Testis (tissue), 3 donors: ENCODE data around the gene ST7. TPM values are rescaled to one million over a fixed set of nuclear protein-coding genes. Genes with fewer than 3 reads are reported as not detected.

Experiments
- DNase-seq: peaks from one replicate; pipeline ENCODE4 v3.0.0-alpha.2; 2019
- H3K27ac ChIP-seq, 2 donors: fragments of 200-600 bp; sonication (generic); one replicate each; pipeline ENCODE4 v1.5.1; 2019
- H3K27me3 ChIP-seq: fragments of 200-600 bp; sonication (generic); one replicate; pipeline ENCODE4 v1.5.1; 2019
- H3K36me3 ChIP-seq: fragments of 200-600 bp; sonication (generic); one replicate; pipeline ENCODE4 v1.5.1; 2017; ENCODE audit warnings: low read depth; ENCODE audit errors: missing control alignments
- H3K4me1 ChIP-seq: fragments of 200-600 bp; sonication (generic); one replicate; pipeline ENCODE4 v1.5.1; 2019
- H3K4me3 ChIP-seq, 2 donors: fragments of 200-600 bp; sonication (generic); one replicate each; pipeline ENCODE4 v1.5.1; 2017 to 2019
- H3K9me3 ChIP-seq: fragments of 200-600 bp; sonication (generic); one replicate; pipeline ENCODE4 v1.5.1; 2017
- CTCF ChIP-seq, 3 experiments: fragments of 450-650 bp in 2 of 3; fragments of 200-600 bp in 1 of 3; sonication (generic) in 1 of 3; IDR thresholded peaks; one replicate each; pipeline ENCODE4 v1.5.1; 2016 to 2019; ENCODE audit warnings: antibody characterized with exemption in 3 of 3, mild to moderate bottlenecking in 2 of 3, moderate library complexity in 1 of 3
- POLR2A ChIP-seq: fragments of 450-650 bp; IDR thresholded peaks from one replicate; pipeline ENCODE4 v1.6.1; 2017; ENCODE audit warnings: antibody characterized with exemption, mild to moderate bottlenecking, moderate library complexity
- WGBS, 2 donors: methylation state at CpG; one replicate each; pipeline ENCODE4 v1.1.5; 2018; 5-methylcytosine and 5-hydroxymethylcytosine counted together
- intact Hi-C: fragments of 100-400 bp; cut with DNase I; formaldehyde crosslinking; loops from one replicate; pipeline ENCODE4 v1.15.1; 2023; ENCODE audit warnings: low total_unique reads
- polyA plus RNA-seq: library from polyadenylated mRNA; stranded (reverse); fragments of 350-450 nt; fragmentation: Illumina TruSeq; extraction: RNeasy Lipid Tissue Mini Kit (QIAGEN cat#74804); gene quantifications from one replicate; pipeline ENCODE4 v1.2.3, GENCODE V29; 2014; ENCODE audit warnings: low read depth, low replicate concordance; ENCODE audit not compliant: insufficient read depth
- total RNA-seq, 2 donors: library from RNA; depleted of rRNA; stranded (reverse); fragments of >200 nt; gene quantifications; one replicate each; pipeline ENCODE4 v1.2.3, GENCODE V29; 2016

ST7 gene
- total and polyA plus RNA-seq, 3 donors from 2014 or later: 15.9 to 25.3 (median 23.2) TPM

GRCh38 chr7:116991233-116991632 is 37.9 kb downstream of the ST7 start:
- no peaks in the 10 kb centered on the region for H3K9me3 ChIP-seq
- TF ChIP-seq CTCF (IDR thresholded peaks at IDR 0.05) (no peak), POLR2A (no peak)
- H3K27ac ChIP-seq: no peak overlapping the region
- no peak for DNase-seq
- no peaks in the 10 kb centered on the region for H3K4me1 ChIP-seq
- 94 to 95% methylated on average over 3 of the region's 3 CpGs for WGBS, 2 donors
- no peaks in the 10 kb centered on the region for H3K27me3 ChIP-seq
- no peak overlapping the region for H3K4me3 ChIP-seq
- intact Hi-C loops: no loop called here
- H3K36me3 ChIP-seq: no peaks in the 10 kb centered on the region

DNA sequence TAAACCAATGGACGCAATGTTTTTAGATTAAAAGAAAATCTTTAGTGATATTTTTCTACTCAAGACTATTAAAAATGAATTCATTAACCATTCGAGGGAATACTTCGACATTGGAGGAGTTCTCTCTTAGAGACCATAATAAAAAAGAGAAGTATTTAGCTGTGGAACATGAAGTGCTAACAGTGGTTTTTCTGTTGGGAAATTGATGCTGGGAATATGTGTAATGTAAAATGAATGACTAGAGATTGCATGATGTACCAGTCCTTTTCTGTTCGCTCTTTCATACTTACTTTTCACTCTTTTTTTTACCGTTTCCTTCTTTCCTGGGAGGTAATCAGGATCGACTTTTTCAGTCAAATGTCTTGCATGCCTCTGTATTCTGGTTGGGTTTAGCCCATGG is 41.3 kb downstream of the ST7 start:
- H3K27me3 ChIP-seq: no peaks in the 10 kb centered on the region
- DNase-seq: no peak
- intact Hi-C loops: no loop called here
- H3K4me1 ChIP-seq: no peaks in the 10 kb centered on the region
- H3K9me3 ChIP-seq: no peaks in the 10 kb centered on the region
- H3K4me3 ChIP-seq: no peak overlapping the region
- TF ChIP-seq CTCF (IDR thresholded peaks at IDR 0.05) (no peak), POLR2A (no peak)
- 80 to 90% methylated on average over 6 of the region's 6 CpGs for WGBS, 2 donors
- H3K27ac ChIP-seq: no peak overlapping the region
- no peaks in the 10 kb centered on the region for H3K36me3 ChIP-seq

- H3K9me3 ChIP-seq: no peaks in the 10 kb centered on the region
- DNase-seq: no peak
- H3K4me3 ChIP-seq: no peak overlapping the region
- H3K36me3 ChIP-seq: no peaks in the 10 kb centered on the region
- H3K27me3 ChIP-seq: no peaks in the 10 kb centered on the region
- intact Hi-C loops: no loop called here
- TF ChIP-seq CTCF (IDR thresholded peaks at IDR 0.05): no peak
- no peak for TF ChIP-seq POLR2A
- H3K27ac ChIP-seq: no peak overlapping the region
- 97% methylated on average over 27 of the region's 27 CpGs; no CpG with 5 or more reads in 1 of the 2 donors for WGBS, 2 donors
- H3K4me1 ChIP-seq: no peaks in the 10 kb centered on the region
Observed at GRCh38 chr7:116997972-116998371, 44.7 kb downstream of the ST7 start.

- no peak overlapping the region for H3K4me3 ChIP-seq
- H3K36me3 ChIP-seq: no peaks in the 10 kb centered on the region
- H3K27ac ChIP-seq: no peak overlapping the region
- H3K27me3 ChIP-seq: no peaks in the 10 kb centered on the region
- intact Hi-C loops: no loop called here
- no peaks in the 10 kb centered on the region for H3K4me1 ChIP-seq
- H3K9me3 ChIP-seq: no peaks in the 10 kb centered on the region
- 84% methylated on average over 2 of the region's 2 CpGs for WGBS, 2 donors
- no peak for DNase-seq
- TF ChIP-seq CTCF (IDR thresholded peaks at IDR 0.05): no peak
- no peak for TF ChIP-seq POLR2A
Observed at GRCh38 chr7:116998567-116999175, 45.4 kb downstream of the ST7 start.

GRCh38 chr7:116999311-116999710 is 46.0 kb downstream of the ST7 start:
- DNase-seq: no peak

More at GRCh38 chr7:116999311-116999710, 46.0 kb downstream of the ST7 start:
- Histone ChIP-seq H3K27me3 (no peaks in the 10 kb centered on the region), H3K27ac (no peak overlapping the region), H3K4me3 (no peak overlapping the region), H3K9me3 (no peaks in the 10 kb centered on the region), H3K36me3 (no peaks in the 10 kb centered on the region), H3K4me1 (no peaks in the 10 kb centered on the region)
- TF ChIP-seq CTCF (IDR thresholded peaks at IDR 0.05) (no peak), POLR2A (no peak)
- intact Hi-C loops: no loop called here
- WGBS, 2 donors: 89 to 94% methylated on average over 1 of the region's 1 CpG
